Measurements from ENCODE around the gene LMAN2. TPM values are rescaled to one million over a fixed set of nuclear protein-coding genes. Genes with fewer than 3 reads are reported as not detected.

LMAN2 gene
- total RNA-seq, 2 donors from 2014 or later = 119 to 128 TPM

GRCh38 chr5:177349762-177350161 is 1.7 kb downstream of the LMAN2 start:
- no peak for TF ChIP-seq CTCF (conservative IDR thresholded peaks at IDR 0.05)
- Histone ChIP-seq H3K36me3 (ENCODE audit: control insufficient read depth, insufficient read depth, low read length) (peaks cover 38% of the 10 kb centered on the region), H3K27ac (ENCODE audit: low read depth, low read length) (no peak overlapping the region), H3K4me1 (ENCODE audit: control insufficient read depth, insufficient read depth, low read length) (peaks cover 11% of the 10 kb centered on the region), H3K27me3 (ENCODE audit: control insufficient read depth, insufficient read depth, low read length, poor library complexity, severe bottlenecking) (no peaks in the 10 kb centered on the region), H3K9me3 (ENCODE audit: control insufficient read depth, low read length) (no peaks in the 10 kb centered on the region), H3K9ac (ENCODE audit: extremely low read depth, low read length, poor library complexity, severe bottlenecking) (no peak overlapping the region), H3K4me3 (ENCODE audit: low read length) (peak overlapping the region; percentile 97)
- 86 to 92% methylated on average over 5 of the region's 5 CpGs for WGBS, 2 experiments (ENCODE audit: insufficient coverage in 1 of 2, insufficient read length in 1 of 2)
- Mint-ChIP-seq H3K9me3 (no peaks in the 10 kb centered on the region), H3K27me3 (ENCODE audit: insufficient read depth) (peaks cover 15% of the 10 kb centered on the region), H3K4me1 (peaks cover 18% of the 10 kb centered on the region), H3K4me3 (peak overlapping the region; percentile 99), H3K36me3 (ENCODE audit: low read depth) (peaks cover 27% of the 10 kb centered on the region), H3K27ac (no peak overlapping the region)
- no peak for DNase-seq

- H3K36me3 ChIP-seq (ENCODE audit: control insufficient read depth, insufficient read depth, low read length) = peaks cover 38% of the 10 kb centered on the region
- Mint-ChIP-seq H3K4me3 (peak overlapping the region; percentile 99), H3K36me3 (ENCODE audit: low read depth) (peaks cover 28% of the 10 kb centered on the region), H3K27me3 (ENCODE audit: insufficient read depth) (peaks cover 10% of the 10 kb centered on the region), H3K9me3 (no peaks in the 10 kb centered on the region), H3K27ac (no peak overlapping the region), H3K4me1 (peaks cover 18% of the 10 kb centered on the region)
- peaks cover 11% of the 10 kb centered on the region for H3K4me1 ChIP-seq (ENCODE audit: control insufficient read depth, insufficient read depth, low read length)
- H3K9me3 ChIP-seq (ENCODE audit: control insufficient read depth, low read length) = no peaks in the 10 kb centered on the region
- peak overlapping the region; percentile 97 for H3K4me3 ChIP-seq (ENCODE audit: low read length)
- no peak for DNase-seq
- H3K9ac ChIP-seq (ENCODE audit: extremely low read depth, low read length, poor library complexity, severe bottlenecking) = no peak overlapping the region
- no peak for TF ChIP-seq CTCF (conservative IDR thresholded peaks at IDR 0.05)
- H3K27me3 ChIP-seq (ENCODE audit: control insufficient read depth, insufficient read depth, low read length, poor library complexity, severe bottlenecking) = no peaks in the 10 kb centered on the region
- H3K27ac ChIP-seq (ENCODE audit: low read depth, low read length) = no peak overlapping the region
- WGBS, 2 experiments (ENCODE audit: insufficient coverage in 1 of 2, insufficient read length in 1 of 2) = 88 to 91% methylated on average over 3 of the region's 3 CpGs
These were observed 2.2 kb downstream of the LMAN2 start for GRCh38 chr5:177349362-177349647.

GRCh38 chr5:177347699-177348098 is 3.8 kb downstream of the LMAN2 start:
- H3K27me3 ChIP-seq (ENCODE audit: control insufficient read depth, insufficient read depth, low read length, poor library complexity, severe bottlenecking) = no peaks in the 10 kb centered on the region
- peaks cover 47% of the 10 kb centered on the region for H3K36me3 ChIP-seq (ENCODE audit: control insufficient read depth, insufficient read depth, low read length)
- no peaks in the 10 kb centered on the region for H3K9me3 ChIP-seq (ENCODE audit: control insufficient read depth, low read length)
- peaks cover 35% of the 10 kb centered on the region for H3K36me3 Mint-ChIP-seq (ENCODE audit: low read depth)
- no peaks in the 10 kb centered on the region for H3K9me3 Mint-ChIP-seq
- H3K4me3 ChIP-seq (ENCODE audit: low read length) = no peak overlapping the region
- H3K27ac Mint-ChIP-seq = no peak overlapping the region
- no peak for DNase-seq
- no peak for TF ChIP-seq CTCF (conservative IDR thresholded peaks at IDR 0.05)
- WGBS, 2 experiments (ENCODE audit: insufficient coverage in 1 of 2, insufficient read length in 1 of 2) = 95 to 96% methylated on average over 4 of the region's 4 CpGs
- H3K4me1 Mint-ChIP-seq = peaks cover 18% of the 10 kb centered on the region
- peaks cover 11% of the 10 kb centered on the region for H3K4me1 ChIP-seq (ENCODE audit: control insufficient read depth, insufficient read depth, low read length)
- no peaks in the 10 kb centered on the region for H3K27me3 Mint-ChIP-seq (ENCODE audit: insufficient read depth)
- H3K4me3 Mint-ChIP-seq = no peak overlapping the region
- no peak overlapping the region for H3K9ac ChIP-seq (ENCODE audit: extremely low read depth, low read length, poor library complexity, severe bottlenecking)
- no peak overlapping the region for H3K27ac ChIP-seq (ENCODE audit: low read depth, low read length)

Data from endodermal cell (in vitro differentiated cells).